Liver (tissue), 3 donors: ENCODE results near the gene ANGPTL4.

Experiments
- FOXA1 ChIP-seq: IDR thresholded peaks from 2 replicates; pipeline ENCODE4 v1.6.1; 2016; ENCODE audit warnings: antibody characterized with exemption
- GABPA ChIP-seq, 2 donors: IDR thresholded peaks in 1 of 2; conservative IDR thresholded peaks in 1 of 2; 2 replicates each; pipeline ENCODE4 v1.6.1; 2016; ENCODE audit warnings: antibody characterized with exemption in 2 of 2, mild to moderate bottlenecking in 1 of 2, moderate library complexity in 1 of 2
- HNF4G ChIP-seq: IDR thresholded peaks from 2 replicates; pipeline ENCODE4 v1.6.1; 2016; ENCODE audit warnings: antibody characterized with exemption
- JUND ChIP-seq, 2 donors: IDR thresholded peaks; 2 replicates each; pipeline ENCODE4 v1.6.1; 2016; ENCODE audit warnings: antibody characterized with exemption in 2 of 2
- RAD21 ChIP-seq, 2 donors: IDR thresholded peaks; 2 replicates each; pipeline ENCODE4 v1.6.1; 2016; ENCODE audit warnings: antibody characterized with exemption in 2 of 2, mild to moderate bottlenecking in 2 of 2
- RXRA ChIP-seq, 2 donors: IDR thresholded peaks; 2 replicates each; pipeline ENCODE4 v1.6.1; 2017 to 2018; ENCODE audit warnings: antibody characterized with exemption in 2 of 2, mild to moderate bottlenecking in 1 of 2
- SP1 ChIP-seq: IDR thresholded peaks from 2 replicates; pipeline ENCODE4 v1.6.1; 2018; ENCODE audit warnings: antibody characterized with exemption, mild to moderate bottlenecking
- TAF1 ChIP-seq: conservative IDR thresholded peaks from 2 replicates; pipeline ENCODE4 v1.6.1; 2016; ENCODE audit warnings: antibody characterized with exemption, mild to moderate bottlenecking
- YY1 ChIP-seq: IDR thresholded peaks from 2 replicates; pipeline ENCODE4 v1.6.1; 2016; ENCODE audit warnings: antibody characterized with exemption, mild to moderate bottlenecking
- TF ChIP-seq, protein P1 (sequence below): fragments of 150-350 bp; IDR thresholded peaks from 2 replicates; pipeline ENCODE4 v1.5.1; 2017; ENCODE audit warnings: improper control_type of control experiment, low read depth, low read length; ENCODE audit not compliant: missing input control
- TF ChIP-seq, protein P2 (sequence below): IDR thresholded peaks from 2 replicates; pipeline ENCODE4 v1.6.1; 2016; ENCODE audit warnings: antibody characterized with exemption
- TF ChIP-seq, protein P3 (sequence below): IDR thresholded peaks from 2 replicates; pipeline ENCODE4 v1.6.1; 2016; ENCODE audit warnings: antibody characterized with exemption
- TF ChIP-seq, protein P4 (sequence below): IDR thresholded peaks from 2 replicates; pipeline ENCODE4 v1.6.1; 2016; ENCODE audit warnings: antibody characterized with exemption, mild to moderate bottlenecking
- TF ChIP-seq, protein P5 (sequence below): IDR thresholded peaks from 2 replicates; pipeline ENCODE4 v1.6.1; 2016; ENCODE audit warnings: antibody characterized with exemption
- donor health status: healthy.
- donor health status: healthy.

DNA sequence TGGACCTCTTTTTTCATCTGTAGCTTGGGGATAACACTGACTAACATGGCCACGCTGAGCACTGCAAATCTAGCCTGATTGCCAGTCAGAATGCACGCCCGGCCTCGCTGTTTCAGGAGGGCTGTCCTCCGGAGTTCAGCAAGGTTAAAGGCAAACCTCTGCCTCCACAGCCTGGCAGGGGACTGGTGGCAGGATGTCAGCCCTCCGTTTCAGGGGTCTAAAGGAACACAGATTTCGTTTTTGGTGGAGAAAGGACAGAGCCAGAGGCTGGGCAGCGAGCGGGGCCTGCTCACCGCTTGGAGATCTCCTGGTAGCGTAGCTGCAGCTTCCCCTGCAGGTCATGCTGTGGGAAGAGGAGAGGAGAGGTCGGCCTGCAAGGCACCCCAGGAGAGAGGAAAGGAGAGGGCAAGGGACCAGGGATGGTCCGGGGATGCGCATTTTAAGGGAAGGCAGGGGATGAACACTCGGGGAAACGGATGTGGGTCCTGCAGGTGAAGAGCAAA is 43.3 kb upstream of the ANGPTL4 start:
- TF ChIP-seq TAF1 = no peak
- TF ChIP-seq, protein P1, sequence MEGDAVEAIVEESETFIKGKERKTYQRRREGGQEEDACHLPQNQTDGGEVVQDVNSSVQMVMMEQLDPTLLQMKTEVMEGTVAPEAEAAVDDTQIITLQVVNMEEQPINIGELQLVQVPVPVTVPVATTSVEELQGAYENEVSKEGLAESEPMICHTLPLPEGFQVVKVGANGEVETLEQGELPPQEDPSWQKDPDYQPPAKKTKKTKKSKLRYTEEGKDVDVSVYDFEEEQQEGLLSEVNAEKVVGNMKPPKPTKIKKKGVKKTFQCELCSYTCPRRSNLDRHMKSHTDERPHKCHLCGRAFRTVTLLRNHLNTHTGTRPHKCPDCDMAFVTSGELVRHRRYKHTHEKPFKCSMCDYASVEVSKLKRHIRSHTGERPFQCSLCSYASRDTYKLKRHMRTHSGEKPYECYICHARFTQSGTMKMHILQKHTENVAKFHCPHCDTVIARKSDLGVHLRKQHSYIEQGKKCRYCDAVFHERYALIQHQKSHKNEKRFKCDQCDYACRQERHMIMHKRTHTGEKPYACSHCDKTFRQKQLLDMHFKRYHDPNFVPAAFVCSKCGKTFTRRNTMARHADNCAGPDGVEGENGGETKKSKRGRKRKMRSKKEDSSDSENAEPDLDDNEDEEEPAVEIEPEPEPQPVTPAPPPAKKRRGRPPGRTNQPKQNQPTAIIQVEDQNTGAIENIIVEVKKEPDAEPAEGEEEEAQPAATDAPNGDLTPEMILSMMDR = no peak
- TF ChIP-seq, protein P2, sequence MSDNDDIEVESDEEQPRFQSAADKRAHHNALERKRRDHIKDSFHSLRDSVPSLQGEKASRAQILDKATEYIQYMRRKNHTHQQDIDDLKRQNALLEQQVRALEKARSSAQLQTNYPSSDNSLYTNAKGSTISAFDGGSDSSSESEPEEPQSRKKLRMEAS = no peak
- no peak for TF ChIP-seq RXRA (IDR thresholded peaks at IDR 0.05)
- TF ChIP-seq YY1 = no peak
- TF ChIP-seq, protein P3, sequence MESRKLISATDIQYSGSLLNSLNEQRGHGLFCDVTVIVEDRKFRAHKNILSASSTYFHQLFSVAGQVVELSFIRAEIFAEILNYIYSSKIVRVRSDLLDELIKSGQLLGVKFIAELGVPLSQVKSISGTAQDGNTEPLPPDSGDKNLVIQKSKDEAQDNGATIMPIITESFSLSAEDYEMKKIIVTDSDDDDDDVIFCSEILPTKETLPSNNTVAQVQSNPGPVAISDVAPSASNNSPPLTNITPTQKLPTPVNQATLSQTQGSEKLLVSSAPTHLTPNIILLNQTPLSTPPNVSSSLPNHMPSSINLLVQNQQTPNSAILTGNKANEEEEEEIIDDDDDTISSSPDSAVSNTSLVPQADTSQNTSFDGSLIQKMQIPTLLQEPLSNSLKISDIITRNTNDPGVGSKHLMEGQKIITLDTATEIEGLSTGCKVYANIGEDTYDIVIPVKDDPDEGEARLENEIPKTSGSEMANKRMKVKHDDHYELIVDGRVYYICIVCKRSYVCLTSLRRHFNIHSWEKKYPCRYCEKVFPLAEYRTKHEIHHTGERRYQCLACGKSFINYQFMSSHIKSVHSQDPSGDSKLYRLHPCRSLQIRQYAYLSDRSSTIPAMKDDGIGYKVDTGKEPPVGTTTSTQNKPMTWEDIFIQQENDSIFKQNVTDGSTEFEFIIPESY = no peak
- no peak for TF ChIP-seq GABPA (IDR thresholded peaks at IDR 0.05 in 1 of 2, conservative IDR thresholded peaks at IDR 0.05 in 1 of 2)
- no peak for TF ChIP-seq JUND (IDR thresholded peaks at IDR 0.05)
- TF ChIP-seq, protein P4, sequence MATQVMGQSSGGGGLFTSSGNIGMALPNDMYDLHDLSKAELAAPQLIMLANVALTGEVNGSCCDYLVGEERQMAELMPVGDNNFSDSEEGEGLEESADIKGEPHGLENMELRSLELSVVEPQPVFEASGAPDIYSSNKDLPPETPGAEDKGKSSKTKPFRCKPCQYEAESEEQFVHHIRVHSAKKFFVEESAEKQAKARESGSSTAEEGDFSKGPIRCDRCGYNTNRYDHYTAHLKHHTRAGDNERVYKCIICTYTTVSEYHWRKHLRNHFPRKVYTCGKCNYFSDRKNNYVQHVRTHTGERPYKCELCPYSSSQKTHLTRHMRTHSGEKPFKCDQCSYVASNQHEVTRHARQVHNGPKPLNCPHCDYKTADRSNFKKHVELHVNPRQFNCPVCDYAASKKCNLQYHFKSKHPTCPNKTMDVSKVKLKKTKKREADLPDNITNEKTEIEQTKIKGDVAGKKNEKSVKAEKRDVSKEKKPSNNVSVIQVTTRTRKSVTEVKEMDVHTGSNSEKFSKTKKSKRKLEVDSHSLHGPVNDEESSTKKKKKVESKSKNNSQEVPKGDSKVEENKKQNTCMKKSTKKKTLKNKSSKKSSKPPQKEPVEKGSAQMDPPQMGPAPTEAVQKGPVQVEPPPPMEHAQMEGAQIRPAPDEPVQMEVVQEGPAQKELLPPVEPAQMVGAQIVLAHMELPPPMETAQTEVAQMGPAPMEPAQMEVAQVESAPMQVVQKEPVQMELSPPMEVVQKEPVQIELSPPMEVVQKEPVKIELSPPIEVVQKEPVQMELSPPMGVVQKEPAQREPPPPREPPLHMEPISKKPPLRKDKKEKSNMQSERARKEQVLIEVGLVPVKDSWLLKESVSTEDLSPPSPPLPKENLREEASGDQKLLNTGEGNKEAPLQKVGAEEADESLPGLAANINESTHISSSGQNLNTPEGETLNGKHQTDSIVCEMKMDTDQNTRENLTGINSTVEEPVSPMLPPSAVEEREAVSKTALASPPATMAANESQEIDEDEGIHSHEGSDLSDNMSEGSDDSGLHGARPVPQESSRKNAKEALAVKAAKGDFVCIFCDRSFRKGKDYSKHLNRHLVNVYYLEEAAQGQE = no peak
- TF ChIP-seq HNF4G = no peak
- TF ChIP-seq, protein P5, sequence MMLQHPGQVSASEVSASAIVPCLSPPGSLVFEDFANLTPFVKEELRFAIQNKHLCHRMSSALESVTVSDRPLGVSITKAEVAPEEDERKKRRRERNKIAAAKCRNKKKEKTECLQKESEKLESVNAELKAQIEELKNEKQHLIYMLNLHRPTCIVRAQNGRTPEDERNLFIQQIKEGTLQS = no peak
- TF ChIP-seq FOXA1 = no peak
- TF ChIP-seq RAD21 (IDR thresholded peaks at IDR 0.05) = no peak
- TF ChIP-seq SP1 = no peak
